A549 (cell line): ENCODE measurements around the gene ABHD11. TPM values are rescaled to one million over a fixed set of nuclear protein-coding genes. Genes with fewer than 3 reads are reported as not detected.

Experiments used
- ATAC-seq, 2 experiments: fragments of 200-7000 bp in 1 of 2; fragments of >200 bp in 1 of 2; cut with Nextera tagmentation in 1 of 2; cut with Tn5 transposase in 1 of 2; 3 replicates each; pipeline versions ENCODE4 v1.8.0 to v1.9.1; 2018 to 2020; ENCODE audit warnings: mild to moderate bottlenecking in 1 of 2, moderate library complexity in 1 of 2
- CTCF ChIA-PET: fragments of 300-600 bp; sonication (Branson Sonifier 250); formaldehyde crosslinking; extraction: SDS; loops from one replicate; lab custom pipeline; 2021; ENCODE audit warnings: antibody characterized with exemption, inconsistent platforms; lab: Yijun Ruan, JAX
- POLR2A ChIA-PET: fragments of 350-600 bp; formaldehyde crosslinking; extraction: SDS; loops from one replicate; lab custom pipeline; 2021; ENCODE audit warnings: antibody characterized with exemption, inconsistent platforms; lab: Yijun Ruan, JAX
- DNase-seq, 2 experiments: peaks; one replicate each; pipeline versions ENCODE4 v3.0.0 to v3.0.0-alpha.2; 2011 to 2016; ENCODE audit warnings: low read depth in 1 of 2, low spot score in 1 of 2
- FAIRE-seq: peaks from 2 replicates; lab custom pipeline; 2011; peaks lifted over from hg19 to GRCh38; lab: Jason Lieb, UNC
- H3K27ac ChIP-seq, 2 experiments: fragments of >200 bp; sonication (Bioruptor Twin); formaldehyde crosslinking; 3 replicates each; pipeline ENCODE4 v1.5.1; 2016 to 2017
- H3K4me1 ChIP-seq: fragments of >200 bp; sonication (Bioruptor Twin); formaldehyde crosslinking; 3 replicates; pipeline ENCODE4 v1.6.1; 2016
- H3K4me2 ChIP-seq: fragments of >200 bp; sonication (Bioruptor Twin); formaldehyde crosslinking; 3 replicates; pipeline ENCODE4 v1.6.1; 2016
- H3K4me3 ChIP-seq: fragments of >200 bp; sonication (Bioruptor Twin); formaldehyde crosslinking; 3 replicates; pipeline ENCODE4 v1.5.1; 2016
- H3K9me3 ChIP-seq: fragments of >200 bp; sonication (Bioruptor Twin); formaldehyde crosslinking; 3 replicates; pipeline ENCODE4 v1.6.1; 2016
- ATOH8 ChIP-seq: fragments of 250-450 bp; sonication (Bioruptor Pico); IDR thresholded peaks from 2 replicates; pipeline ENCODE4 v1.5.0; 2020; ENCODE audit warnings: low read depth, mild to moderate bottlenecking, moderate library complexity
- CBX2 ChIP-seq: fragments of 200-600 bp; sonication (generic); IDR thresholded peaks from 2 replicates; pipeline ENCODE4 v1.6.1; 2016; ENCODE audit warnings: low read depth, mild to moderate bottlenecking, borderline replicate concordance
- CEBPB ChIP-seq, 2 experiments: fragments of >200 bp in 1 of 2; sonication (Bioruptor Twin) in 1 of 2; formaldehyde crosslinking in 1 of 2; IDR thresholded peaks; 2 replicates each; pipeline ENCODE4 v1.6.1; 2012 to 2016
- CHD2 ChIP-seq: fragments of 150-350 bp; IDR thresholded peaks from 2 replicates; pipeline ENCODE4 v1.6.1; 2014; ENCODE audit warnings: low read length; ENCODE audit not compliant: partially characterized antibody
- CHD4 ChIP-seq: fragments of 200-600 bp; sonication (generic); IDR thresholded peaks from 2 replicates; pipeline ENCODE4 v1.6.1; 2016; ENCODE audit warnings: antibody characterized with exemption, mild to moderate bottlenecking, borderline replicate concordance
- EHMT2 ChIP-seq: fragments of 200-600 bp; sonication (generic); IDR thresholded peaks from 2 replicates; pipeline ENCODE4 v1.6.1; 2016; ENCODE audit warnings: antibody characterized with exemption, low read depth, mild to moderate bottlenecking, moderate library complexity
- FOSB ChIP-seq: fragments of 250-450 bp; sonication (Bioruptor Pico); IDR thresholded peaks from 2 replicates; pipeline ENCODE4 v1.5.0; 2020; ENCODE audit warnings: mild to moderate bottlenecking, moderate library complexity
- FOSL2 ChIP-seq, 2 experiments: fragments of 450-650 bp in 1 of 2; fragments of >200 bp in 1 of 2; sonication (Bioruptor Twin) in 1 of 2; formaldehyde crosslinking; IDR thresholded peaks; 2 replicates each; pipeline versions ENCODE4 v1.5.0 to v1.6.1; 2016 to 2020; ENCODE audit warnings: mild to moderate bottlenecking in 1 of 2, moderate library complexity in 1 of 2
- GATA3 ChIP-seq: IDR thresholded peaks from 2 replicates; pipeline ENCODE4 v1.6.1; 2012; ENCODE audit warnings: borderline replicate concordance
- HDAC2 ChIP-seq: fragments of 200-600 bp; sonication (generic); IDR thresholded peaks from 2 replicates; pipeline ENCODE4 v1.6.1; 2016
- HOXB5 ChIP-seq: fragments of 250-450 bp; sonication (Bioruptor Pico); IDR thresholded peaks from 2 replicates; pipeline ENCODE4 v1.5.0; 2020; ENCODE audit warnings: mild to moderate bottlenecking, moderate library complexity
- JUNB ChIP-seq: fragments of >200 bp; sonication (Bioruptor Twin); formaldehyde crosslinking; IDR thresholded peaks from 2 replicates; pipeline ENCODE4 v1.6.1; 2016
- KDM5A ChIP-seq: fragments of 200-600 bp; sonication (generic); IDR thresholded peaks from 2 replicates; pipeline ENCODE4 v1.6.1; 2016; ENCODE audit warnings: antibody characterized with exemption, mild to moderate bottlenecking
- MAFK ChIP-seq: fragments of 450-650 bp; IDR thresholded peaks from 2 replicates; pipeline ENCODE4 v1.6.1; 2014; ENCODE audit not compliant: partially characterized antibody
- MAX ChIP-seq: IDR thresholded peaks from 2 replicates; pipeline ENCODE4 v1.6.1; 2012
- MAZ ChIP-seq: fragments of 150-350 bp; IDR thresholded peaks from 2 replicates; pipeline ENCODE4 v1.6.1; 2014; ENCODE audit warnings: antibody characterized with exemption, low read depth, low read length, borderline replicate concordance
- MYC ChIP-seq: IDR thresholded peaks from 2 replicates; pipeline ENCODE4 v1.6.1; 2012; ENCODE audit warnings: mild to moderate bottlenecking, inconsistent platforms, low read length, improper control_type of control experiment, borderline replicate concordance
- NFE2L2 ChIP-seq: fragments of 150-350 bp; conservative IDR thresholded peaks from 2 replicates; pipeline ENCODE4 v1.6.1; 2014; ENCODE audit warnings: low read length
- NPAS2 ChIP-seq: fragments of 250-450 bp; sonication (Bioruptor Pico); IDR thresholded peaks from 2 replicates; pipeline ENCODE4 v1.8.0; 2022; ENCODE audit warnings: mild to moderate bottlenecking, moderate library complexity, borderline replicate concordance
- PBX3 ChIP-seq: IDR thresholded peaks from 2 replicates; pipeline ENCODE4 v1.6.1; 2012
- RAD21 ChIP-seq, 2 experiments: fragments of >200 bp in 1 of 2; sonication (Bioruptor Twin) in 1 of 2; formaldehyde crosslinking in 1 of 2; IDR thresholded peaks in 1 of 2; conservative IDR thresholded peaks in 1 of 2; 2 replicates in 1 of 2; 3 replicates in 1 of 2; pipeline ENCODE4 v1.6.1; 2012 to 2018; ENCODE audit warnings: inconsistent platforms in 1 of 2
- RARB ChIP-seq: fragments of 250-450 bp; sonication (Bioruptor Pico); IDR thresholded peaks from 2 replicates; pipeline ENCODE4 v1.8.0; 2021; ENCODE audit warnings: mild to moderate bottlenecking, moderate library complexity
- RFX5 ChIP-seq: fragments of 450-650 bp; IDR thresholded peaks from 2 replicates; pipeline ENCODE4 v1.7.1; 2014; ENCODE audit warnings: antibody characterized with exemption, mild to moderate bottlenecking, moderate library complexity
- RNF2 ChIP-seq: fragments of 200-600 bp; sonication (generic); IDR thresholded peaks from 2 replicates; pipeline ENCODE4 v1.6.1; 2016; ENCODE audit warnings: low read depth, mild to moderate bottlenecking, antibody characterized with exemption, moderate library complexity, borderline replicate concordance
- TFCP2L1 ChIP-seq: fragments of 250-450 bp; sonication (Bioruptor Pico); IDR thresholded peaks from 2 replicates; pipeline ENCODE4 v1.5.0; 2021; ENCODE audit warnings: mild to moderate bottlenecking
- TP53 ChIP-seq: fragments of 250-450 bp; sonication (Bioruptor Pico); IDR thresholded peaks from 2 replicates; pipeline ENCODE4 v1.5.0; 2021; ENCODE audit warnings: mild to moderate bottlenecking, moderate library complexity
- ZC3H11A ChIP-seq: fragments of 450-650 bp; IDR thresholded peaks from 2 replicates; pipeline ENCODE4 v1.6.1; 2014; ENCODE audit warnings: antibody characterized with exemption, mild to moderate bottlenecking
- ZNF302 ChIP-seq: fragments of 250-450 bp; sonication (Bioruptor Pico); IDR thresholded peaks from 2 replicates; pipeline ENCODE4 v1.9.0; 2021; ENCODE audit warnings: inconsistent platforms, mild to moderate bottlenecking, moderate library complexity
- ZSCAN20 ChIP-seq: fragments of 250-450 bp; sonication (Bioruptor Pico); IDR thresholded peaks from 2 replicates; pipeline ENCODE4 v1.8.0; 2022; ENCODE audit warnings: mild to moderate bottlenecking, moderate library complexity
- WGBS: methylation state at CpG from one replicate; pipeline ENCODE4 v1.1.6; 2017; ENCODE audit errors: missing lambda C conversion rate; 5-methylcytosine and 5-hydroxymethylcytosine counted together
- polyA plus RNA-seq, 4 experiments: library from polyadenylated mRNA; depleted of rRNA in 3 of 4; stranded (reverse); fragments of >200 nt; fragmentation: RNase III in 1 of 4; extraction: RNeasy Plus Mini Kit Qiagen cat#74134 plus additional on column Dnase treatment in 1 of 4; gene quantifications; 2 replicates in 3 of 4; 3 replicates in 1 of 4; pipeline ENCODE4 v1.2.3, GENCODE V29; 2011 to 2017

The ABHD11 gene
- polyA plus RNA-seq, 2 of the 4 experiments (the other 2 are of a cell fraction), result 8.1 to 15.1 TPM

GRCh38 chr7:73707045-73707631, 31.5 kb downstream of the ABHD11 start (continued):
- TF ChIP-seq MAFK (no peak), ZNF302 (CRISPR knock-in tag) (peak; percentile 56; the same call in 1 of the 2 replicates), ZC3H11A (no peak), TP53 (peak; percentile 72; the same call in 1 of the 2 replicates), HOXB5 (CRISPR knock-in tag) (no peak; the same call in 1 of the 2 replicates), HDAC2 (no peak), CEBPB (IDR thresholded peaks at IDR 0.05) (no peak), ZSCAN20 (CRISPR knock-in tag) (no peak), RFX5 (no peak), FOSB (peak; percentile 13; the same call in 1 of the 2 replicates), MAZ (no peak), CBX2 (no peak), PBX3 (peak; percentile 49; the same call in 1 of the 2 replicates)

- ATAC-seq, result peak; percentile 36 to 57
- Histone ChIP-seq H3K4me1 (peaks cover 93% of the 10 kb centered on the region), H3K4me3 (peak overlapping the region; percentile 30; the same call in 2 of the 3 replicates), H3K4me2 (peak overlapping the region; percentile 90), H3K27ac (peak overlapping the region; percentile 99 to 100), H3K9me3 (no peaks in the 10 kb centered on the region)
- POLR2A ChIA-PET, result interaction anchor here (0.6 to 5.0 kb wide), 11 partner anchors 9 to 258 kb away, joined by 3 to 135 read pairs (median 4); partner anchors contain the start of genes BUD23, DNAJC30 and STX1A
- peak; percentile 89 to 91 for DNase-seq
- 4% methylated on average over 22 of the region's 25 CpGs for WGBS
- peak; percentile 13 for FAIRE-seq
- CTCF ChIA-PET, result interaction anchor here (0.6 to 4.4 kb wide), 16 partner anchors 10 to 675 kb away, joined by 3 to 57 read pairs (median 7); partner anchors contain the start of genes STX1A and VPS37D
- peak; percentile 20; the same call in 1 of the 2 replicates for TF ChIP-seq HOXB5 (CRISPR knock-in tag)
- TF ChIP-seq PBX3, result no peak
- no peak for TF ChIP-seq RNF2
- TF ChIP-seq MAX, result peak; percentile 68
- TF ChIP-seq GATA3, result peak; percentile 54
- TF ChIP-seq ATOH8 (CRISPR knock-in tag), result no peak; the same call in 1 of the 2 replicates
- no peak for TF ChIP-seq CHD2
- TF ChIP-seq JUNB, result peak; percentile 72
- TF ChIP-seq FOSL2 (IDR thresholded peaks at IDR 0.05), result peak; percentile 78
- peak; percentile 95 for TF ChIP-seq FOSL2 (CRISPR knock-in tag; IDR thresholded peaks at IDR 0.05)
- no peak for TF ChIP-seq TP53
- TF ChIP-seq TFCP2L1 (CRISPR knock-in tag), result no peak
- no peak for TF ChIP-seq ZNF302 (CRISPR knock-in tag)
- TF ChIP-seq MAFK, result peak; percentile 73
- TF ChIP-seq KDM5A, result no peak
- peak; percentile 60 for TF ChIP-seq NFE2L2
- no peak for TF ChIP-seq RARB (CRISPR knock-in tag)
- no peak for TF ChIP-seq HDAC2
- no peak for TF ChIP-seq CEBPB (IDR thresholded peaks at IDR 0.05)
- TF ChIP-seq RAD21 (conservative IDR thresholded peaks at IDR 0.05 in 1 of 2, IDR thresholded peaks at IDR 0.05 in 1 of 2), result no peak
- no peak for TF ChIP-seq MYC
- TF ChIP-seq EHMT2, result no peak
- TF ChIP-seq NPAS2 (CRISPR knock-in tag), result no peak
- no peak for TF ChIP-seq CHD4
Measured at GRCh38 chr7:73706126-73707044, 32.2 kb downstream of the ABHD11 start.
